Measurements from ENCODE around the gene ZNF277. TPM values are rescaled to one million over a fixed set of nuclear protein-coding genes. Genes with fewer than 3 reads are reported as not detected.
"Not testable (repeated sequence)": the region's sequence is repeated elsewhere in the genome, so short reads cannot be mapped to it uniquely, and the experiment has no call there.

ZNF277 gene
- polyA plus RNA-seq, 4 donors, result 30.3 to 40.8 (median 36.5) TPM

GRCh38 chr7:112283382-112283910, 77.0 kb downstream of the ZNF277 start:
- no peak for DNase-seq (ENCODE audit: low read depth in 4 of 4, low spot score in 2 of 4)

GRCh38 chr7:112286250-112287086, 80.0 kb downstream of the ZNF277 start:
- DNase-seq (ENCODE audit: low read depth in 4 of 4, low spot score in 2 of 4), result no peak

- no peak for DNase-seq (ENCODE audit: low read depth in 4 of 4, low spot score in 2 of 4)
Measured at GRCh38 chr7:112288301-112288700, 81.8 kb downstream of the ZNF277 start.

- DNase-seq (ENCODE audit: low read depth in 4 of 4, low spot score in 2 of 4), result no peak
Measured at GRCh38 chr7:112290065-112290464, 83.6 kb downstream of the ZNF277 start.

GRCh38 chr7:112292162-112292561, 85.7 kb downstream of the ZNF277 start:
- DNase-seq (ENCODE audit: low read depth in 4 of 4, low spot score in 2 of 4), result no peak

GRCh38 chr7:112293416-112293815, 86.9 kb downstream of the ZNF277 start:
- DNase-seq (ENCODE audit: low read depth in 4 of 4, low spot score in 2 of 4), result no peak

- DNase-seq (ENCODE audit: low read depth in 4 of 4, low spot score in 2 of 4), result no peak
Measured at GRCh38 chr7:112296432-112296831, 89.9 kb downstream of the ZNF277 start.

GRCh38 chr7:112297681-112298080, 91.2 kb downstream of the ZNF277 start:
- DNase-seq (ENCODE audit: low read depth in 4 of 4, low spot score in 2 of 4), result no peak

GRCh38 chr7:112298543-112299100, 92.1 kb downstream of the ZNF277 start:
- DNase-seq (ENCODE audit: low read depth in 4 of 4, low spot score in 2 of 4), result no peak

GRCh38 chr7:112300072-112300471, 93.6 kb downstream of the ZNF277 start:
- DNase-seq (ENCODE audit: low read depth in 4 of 4, low spot score in 2 of 4), result no peak

- DNase-seq (ENCODE audit: low read depth in 4 of 4, low spot score in 2 of 4), result no peak
Measured at GRCh38 chr7:112300831-112301407, 94.4 kb downstream of the ZNF277 start.

GRCh38 chr7:112302566-112302965, 96.1 kb downstream of the ZNF277 start:
- no peak for DNase-seq (ENCODE audit: low read depth in 4 of 4, low spot score in 2 of 4)

- DNase-seq (ENCODE audit: low read depth in 4 of 4, low spot score in 2 of 4), result no peak
Measured at GRCh38 chr7:112306903-112307302, 100.4 kb downstream of the ZNF277 start.

GRCh38 chr7:112307506-112307905, 101.0 kb downstream of the ZNF277 start:
- no peak for DNase-seq (ENCODE audit: low read depth in 4 of 4, low spot score in 2 of 4)

GRCh38 chr7:112308974-112309373, 102.5 kb downstream of the ZNF277 start:
- DNase-seq (ENCODE audit: low read depth in 4 of 4, low spot score in 2 of 4), result no peak

- DNase-seq (ENCODE audit: low read depth in 4 of 4, low spot score in 2 of 4), result not testable (repeated sequence)
Measured at GRCh38 chr7:112316803-112317202, 110.3 kb downstream of the ZNF277 start.

- DNase-seq (ENCODE audit: low read depth in 4 of 4, low spot score in 2 of 4), result no peak
Measured at GRCh38 chr7:112322070-112322469, 115.6 kb downstream of the ZNF277 start.

GRCh38 chr7:112327566-112327965, 121.1 kb downstream of the ZNF277 start:
- no peak for DNase-seq (ENCODE audit: low read depth in 4 of 4, low spot score in 2 of 4)

GRCh38 chr7:112331492-112331891, 125.0 kb downstream of the ZNF277 start:
- DNase-seq (ENCODE audit: low read depth in 4 of 4, low spot score in 2 of 4), result no peak

- DNase-seq (ENCODE audit: low read depth in 4 of 4, low spot score in 2 of 4), result no peak
Measured at GRCh38 chr7:112334366-112334765, 127.9 kb downstream of the ZNF277 start.

- no peak for DNase-seq (ENCODE audit: low read depth in 4 of 4, low spot score in 2 of 4)
Measured at GRCh38 chr7:112336261-112336660, 129.8 kb downstream of the ZNF277 start.

Data from left renal cortex interstitium (tissue), 4 donors.